GM10847 (cell line): ENCODE results near the gene CSF1.

Experiments used
- POLR2A ChIP-seq: IDR thresholded peaks from 2 replicates; pipeline ENCODE4 v1.6.1; 2011; ENCODE audit not compliant: insufficient read length; ENCODE audit errors: extremely low read depth

The CSF1 gene

DNA sequence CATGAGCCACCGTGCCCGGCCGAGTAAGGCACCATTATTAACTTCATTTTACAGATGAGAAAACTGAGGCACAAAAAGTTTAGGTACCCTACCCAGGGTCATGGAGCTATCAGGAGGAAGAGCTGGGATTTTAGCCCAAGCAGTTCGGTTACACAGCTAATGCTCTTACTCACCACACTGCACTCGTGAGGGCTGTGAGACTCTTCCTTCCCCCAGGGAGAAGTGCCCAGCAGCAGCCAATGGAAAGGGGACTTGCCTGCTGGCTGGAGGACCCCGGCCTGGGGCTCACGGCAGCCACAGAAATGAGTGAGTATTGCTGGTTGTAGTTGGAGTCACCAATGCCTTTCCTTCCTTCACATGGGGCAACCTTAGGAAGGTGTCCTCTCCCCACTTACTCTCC lies 5.2 kb upstream of the CSF1 start:
- TF ChIP-seq POLR2A: no peak

DNA sequence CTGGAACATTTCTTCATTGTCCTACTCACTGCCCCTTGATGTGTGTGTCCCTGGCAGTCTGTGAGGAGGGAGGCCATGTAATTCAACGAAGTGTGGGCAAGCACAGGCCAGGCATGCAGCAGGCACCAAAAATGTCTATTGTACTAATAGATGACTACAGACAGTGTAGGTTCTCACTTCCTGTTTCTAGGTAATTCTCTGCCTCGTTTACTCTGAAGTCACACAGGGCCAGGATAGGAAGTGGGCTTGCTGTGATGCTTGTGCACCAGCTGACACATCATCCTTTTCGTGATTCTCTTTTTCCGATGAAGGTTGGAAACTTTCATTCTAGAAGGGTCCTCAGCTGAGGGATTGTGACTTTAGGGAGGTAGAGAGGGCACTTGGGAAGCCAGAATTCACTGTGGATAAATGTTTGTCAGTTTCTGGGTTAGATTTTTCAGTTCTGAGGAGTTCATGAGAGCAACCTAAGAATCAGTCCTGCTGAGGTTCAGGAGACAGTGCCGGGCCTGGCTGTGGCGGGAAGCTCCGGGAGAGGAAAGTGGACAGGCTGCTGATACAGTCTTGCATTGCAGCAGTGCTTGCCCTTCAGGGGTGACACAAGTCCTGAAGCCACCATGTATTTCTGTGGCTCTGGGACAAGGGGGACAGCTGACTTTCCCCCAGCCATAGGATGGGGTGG lies 4.3 kb upstream of the CSF1 start:
- no peak for TF ChIP-seq POLR2A

DNA sequence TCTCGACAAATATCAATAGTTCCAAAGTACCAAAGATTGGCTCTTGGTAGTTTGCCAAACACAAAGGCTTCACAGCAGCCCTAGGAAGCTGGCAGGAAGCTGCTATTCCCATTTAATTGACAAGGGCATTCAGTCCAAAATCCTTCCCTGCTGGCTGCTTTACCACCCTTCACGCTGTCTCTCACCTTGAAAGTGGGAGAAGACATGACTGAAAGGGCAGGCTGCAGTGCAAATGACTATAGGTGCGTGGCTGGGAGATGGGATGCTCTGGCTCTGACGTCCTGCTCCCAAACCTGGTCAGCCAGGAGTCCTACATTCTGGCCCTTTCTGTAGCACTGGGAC lies 3.8 kb upstream of the CSF1 start:
- no peak for TF ChIP-seq POLR2A

DNA sequence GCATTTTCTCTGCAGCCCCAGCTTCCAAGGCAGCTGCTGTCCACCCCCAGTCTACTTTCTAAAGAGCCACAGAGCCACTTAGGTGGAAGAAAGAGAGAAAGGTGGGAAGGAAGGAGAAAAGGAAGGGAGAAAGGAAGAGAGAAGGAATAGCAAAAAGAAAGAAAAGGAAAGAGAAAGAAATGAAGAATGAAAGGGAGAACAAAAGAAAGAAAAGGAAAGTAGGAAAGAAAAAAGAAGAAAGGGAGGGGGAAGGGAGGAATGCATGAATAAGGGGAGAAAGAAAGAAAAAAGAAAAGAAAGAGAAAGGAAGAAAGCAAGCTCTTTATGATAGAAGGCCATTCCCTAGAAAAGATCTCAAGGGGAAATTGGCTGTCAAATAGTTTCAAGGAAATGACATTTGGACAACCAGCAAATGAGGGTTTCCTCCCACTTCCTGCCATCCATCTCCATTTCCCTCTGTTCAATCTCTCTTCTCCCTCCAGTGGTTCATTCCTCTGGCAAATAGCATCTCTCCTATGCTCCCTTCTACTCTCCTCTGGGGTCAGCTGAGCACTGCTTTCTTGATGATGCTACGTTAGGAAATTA lies 3.4 kb upstream of the CSF1 start:
- no peak for TF ChIP-seq POLR2A

DNA sequence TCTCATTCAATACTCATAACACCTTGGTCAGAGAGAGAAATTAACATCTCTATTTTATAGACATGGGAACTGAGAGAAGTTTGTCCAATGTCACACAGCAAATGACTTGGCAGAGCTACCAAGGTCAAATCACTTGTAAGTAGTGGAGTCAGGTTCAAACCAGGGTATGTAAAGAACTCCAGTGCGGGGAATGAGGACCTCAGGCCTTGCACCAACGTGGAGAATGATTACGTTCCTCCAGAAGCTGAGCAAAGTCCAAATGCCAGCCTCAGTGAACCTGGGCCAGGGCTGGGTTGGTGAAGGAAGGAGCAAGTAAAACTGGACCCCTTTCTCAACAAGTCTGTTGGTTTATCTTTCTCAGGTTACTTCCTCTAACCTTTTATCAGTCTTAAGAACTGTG lies 1.8 kb upstream of the CSF1 start:
- no peak for TF ChIP-seq POLR2A

DNA sequence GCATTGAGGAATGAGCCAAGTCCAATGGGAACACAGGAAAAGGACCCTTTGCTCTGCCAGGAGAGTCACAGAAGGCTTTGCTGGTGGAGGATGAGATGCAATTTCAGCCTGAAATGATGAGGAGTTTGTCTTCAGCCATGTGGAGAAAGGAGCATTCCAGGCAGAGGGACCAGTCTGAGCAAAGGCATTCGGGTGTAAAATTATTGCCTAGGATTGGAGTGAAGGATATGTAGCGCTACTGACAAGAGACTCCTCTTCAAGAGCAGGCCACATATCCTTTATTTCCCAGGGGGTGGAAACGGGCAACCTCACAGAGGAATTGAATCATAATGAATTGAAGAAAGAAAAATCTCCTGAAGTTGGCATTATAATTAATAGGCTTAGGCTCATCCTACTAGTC lies 1.1 kb upstream of the CSF1 start:
- TF ChIP-seq POLR2A: no peak

DNA sequence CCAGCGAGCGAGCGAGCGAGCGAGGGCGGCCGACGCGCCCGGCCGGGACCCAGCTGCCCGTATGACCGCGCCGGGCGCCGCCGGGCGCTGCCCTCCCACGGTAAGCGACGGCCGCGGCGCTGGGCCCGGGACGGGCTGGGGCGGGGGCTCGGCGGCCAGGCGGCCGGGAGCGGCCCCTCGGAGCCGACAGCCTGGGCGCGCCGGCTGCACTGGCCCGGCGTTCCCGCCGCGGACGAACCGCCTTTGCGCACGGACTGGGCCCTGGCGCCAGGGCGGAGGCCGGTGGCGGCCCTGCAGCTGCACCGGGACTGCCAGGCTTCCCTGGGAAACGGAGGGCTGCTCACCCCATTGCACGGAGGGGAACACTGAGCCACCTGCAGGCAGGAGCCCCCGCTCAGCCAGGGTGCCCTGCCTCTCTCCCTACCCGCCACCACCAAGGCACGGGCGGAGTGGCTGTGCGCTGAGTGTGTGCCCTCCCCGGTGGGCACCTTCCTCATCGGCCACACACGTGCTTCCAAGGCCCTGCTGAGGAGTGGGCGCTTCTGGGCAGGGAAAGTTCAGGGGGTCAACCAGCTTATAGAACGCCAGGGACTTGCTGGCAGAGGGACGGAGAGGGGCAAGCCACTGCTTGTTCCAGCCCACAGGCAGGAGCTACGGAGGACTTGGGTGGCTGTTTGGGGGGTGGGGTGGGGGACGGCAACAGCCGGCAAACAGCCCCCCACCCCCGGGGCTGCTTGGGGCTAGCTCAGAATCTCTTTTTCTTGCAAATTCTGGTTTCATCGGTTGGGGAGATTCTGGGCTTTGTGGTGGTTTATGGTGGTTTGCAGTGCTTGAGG lies 532 bp downstream of the CSF1 start:
- TF ChIP-seq POLR2A: no peak

DNA sequence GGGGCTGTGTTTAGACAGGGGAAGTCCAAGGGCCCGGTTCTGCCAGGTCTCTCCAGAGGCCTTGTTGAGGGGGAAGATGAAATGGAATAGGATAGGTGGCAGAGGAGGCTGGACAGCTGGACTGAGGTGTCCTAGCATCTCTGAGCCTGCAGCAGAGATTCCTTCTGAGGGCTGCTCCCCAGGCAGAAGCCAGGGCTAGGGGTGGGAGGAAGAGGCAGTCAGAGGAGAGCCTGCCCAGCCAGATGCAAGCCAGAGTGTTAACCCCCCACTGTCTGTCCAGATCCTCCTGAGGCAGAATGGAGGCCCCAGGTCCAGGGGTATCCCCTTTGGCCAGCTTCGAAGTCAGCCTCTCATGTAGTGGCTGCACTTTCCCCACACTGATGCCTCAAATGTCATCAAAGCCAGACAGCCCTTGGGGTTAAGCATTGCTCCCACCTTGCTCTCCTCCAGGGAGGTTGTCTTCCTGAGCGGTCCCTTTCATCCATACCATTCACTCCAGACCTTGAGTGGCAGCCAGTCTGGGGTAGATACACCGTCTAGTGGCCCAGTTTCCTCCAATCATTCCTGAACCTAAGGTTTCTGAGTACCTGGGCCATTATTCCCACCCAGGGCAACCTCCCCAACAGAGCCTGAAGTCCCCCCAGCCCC lies 1.7 kb downstream of the CSF1 start:
- no peak for TF ChIP-seq POLR2A

DNA sequence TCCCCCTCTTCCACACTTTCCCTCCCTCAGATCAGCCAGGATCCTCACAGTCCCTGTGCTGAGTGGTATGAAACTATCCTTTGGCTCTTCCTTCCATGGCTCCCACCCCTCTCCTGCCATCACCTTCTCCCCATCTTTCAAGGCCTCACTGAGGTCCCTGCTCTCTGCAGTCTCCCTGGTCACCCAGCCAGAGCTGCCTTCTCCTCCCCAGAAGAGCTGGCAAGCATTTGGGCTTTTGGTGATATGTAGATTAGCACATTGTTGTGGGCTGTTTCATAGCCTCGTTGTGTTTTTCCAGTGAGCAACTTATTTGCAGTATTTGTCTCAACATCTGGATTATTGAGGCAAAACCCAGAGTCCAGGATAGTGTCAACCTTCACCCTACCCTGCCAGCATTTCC lies 2.2 kb downstream of the CSF1 start:
- TF ChIP-seq POLR2A: no peak

DNA sequence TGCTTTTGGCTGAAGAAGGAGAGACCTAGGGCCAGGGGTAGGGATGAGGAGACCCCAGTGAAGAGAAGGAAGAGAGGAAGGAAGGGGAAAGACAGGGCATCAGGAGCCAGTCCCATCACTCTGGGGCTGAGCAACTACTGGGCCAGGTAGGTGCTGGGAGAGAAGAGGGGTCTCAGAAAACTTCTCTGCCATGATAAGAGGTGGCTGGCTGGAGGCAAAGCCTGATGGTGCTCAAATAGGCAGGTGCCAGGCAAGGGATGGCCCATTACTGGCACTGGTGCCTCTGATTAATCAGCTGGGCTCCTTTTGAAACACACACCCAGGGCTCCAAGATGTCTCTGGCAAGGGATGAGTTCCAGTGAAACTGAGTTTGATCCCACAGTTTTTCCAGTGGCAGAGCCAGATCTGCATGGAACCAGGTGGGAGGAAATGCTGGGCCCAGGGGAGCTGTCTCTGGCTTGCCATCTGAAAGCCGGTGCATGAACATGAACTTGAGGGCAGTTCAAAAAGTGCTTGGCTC lies 2.8 kb downstream of the CSF1 start:
- TF ChIP-seq POLR2A: no peak

DNA sequence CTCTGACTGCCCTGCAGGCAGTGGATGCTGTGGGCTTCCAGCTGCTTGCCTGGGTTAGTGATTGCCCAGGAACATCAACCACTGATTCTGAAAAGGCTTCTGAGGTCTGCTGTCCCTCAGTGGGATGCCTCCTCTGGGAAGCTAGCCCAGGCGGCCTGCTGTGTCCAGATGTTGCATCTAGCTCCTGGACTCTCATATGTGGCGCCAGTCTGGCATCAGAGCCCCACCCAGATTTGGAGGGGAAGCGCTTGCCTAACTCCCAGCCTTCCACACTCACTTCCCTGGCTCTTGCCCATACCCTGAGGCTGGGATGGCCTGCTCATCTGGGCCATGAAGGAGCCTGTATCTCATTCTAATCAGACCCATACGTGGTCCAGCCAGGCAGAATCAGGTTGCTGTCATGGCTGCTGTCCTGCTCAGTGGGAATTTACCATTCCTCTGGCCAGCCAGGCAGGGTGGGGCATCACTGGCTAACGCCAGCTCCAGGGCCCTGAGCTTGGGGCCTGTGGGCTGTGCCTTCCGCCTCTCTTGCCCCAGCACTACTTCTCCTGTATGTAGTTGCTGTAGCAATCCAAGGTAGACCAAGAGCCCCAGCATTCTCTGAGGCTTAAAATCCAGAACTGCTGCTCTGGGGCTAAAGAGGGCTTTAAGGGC lies 4.1 kb downstream of the CSF1 start:
- no peak for TF ChIP-seq POLR2A

DNA sequence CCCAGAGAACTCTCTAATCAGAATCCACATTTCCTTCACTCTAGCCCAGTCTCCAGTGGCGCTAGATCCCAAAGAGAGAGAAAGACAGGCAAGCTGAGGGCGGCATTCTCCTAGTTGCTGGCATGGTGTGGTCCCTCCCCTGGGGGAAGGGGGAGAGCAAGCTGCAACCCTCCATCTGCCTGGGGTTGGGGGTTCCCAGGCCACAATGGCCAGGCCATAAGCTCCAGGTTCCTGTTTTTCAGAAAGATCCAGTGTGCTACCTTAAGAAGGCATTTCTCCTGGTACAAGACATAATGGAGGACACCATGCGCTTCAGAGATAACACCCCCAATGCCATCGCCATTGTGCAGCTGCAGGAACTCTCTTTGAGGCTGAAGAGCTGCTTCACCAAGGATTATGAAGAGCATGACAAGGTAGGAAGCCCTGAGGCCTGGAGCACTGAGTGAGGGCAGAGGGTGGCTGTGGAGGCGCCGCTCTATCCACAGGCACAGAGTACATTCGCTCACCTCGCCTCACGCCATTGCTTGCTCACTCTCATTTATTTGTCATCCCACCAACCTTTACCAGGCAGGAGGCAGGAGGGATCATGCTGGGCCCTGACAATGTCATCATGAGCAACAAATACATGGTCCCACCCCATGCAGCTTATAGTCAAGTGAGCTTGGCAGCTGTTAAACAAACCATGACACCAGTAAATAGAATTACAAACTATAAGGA lies 6.6 kb downstream of the CSF1 start:
- no peak for TF ChIP-seq POLR2A

DNA sequence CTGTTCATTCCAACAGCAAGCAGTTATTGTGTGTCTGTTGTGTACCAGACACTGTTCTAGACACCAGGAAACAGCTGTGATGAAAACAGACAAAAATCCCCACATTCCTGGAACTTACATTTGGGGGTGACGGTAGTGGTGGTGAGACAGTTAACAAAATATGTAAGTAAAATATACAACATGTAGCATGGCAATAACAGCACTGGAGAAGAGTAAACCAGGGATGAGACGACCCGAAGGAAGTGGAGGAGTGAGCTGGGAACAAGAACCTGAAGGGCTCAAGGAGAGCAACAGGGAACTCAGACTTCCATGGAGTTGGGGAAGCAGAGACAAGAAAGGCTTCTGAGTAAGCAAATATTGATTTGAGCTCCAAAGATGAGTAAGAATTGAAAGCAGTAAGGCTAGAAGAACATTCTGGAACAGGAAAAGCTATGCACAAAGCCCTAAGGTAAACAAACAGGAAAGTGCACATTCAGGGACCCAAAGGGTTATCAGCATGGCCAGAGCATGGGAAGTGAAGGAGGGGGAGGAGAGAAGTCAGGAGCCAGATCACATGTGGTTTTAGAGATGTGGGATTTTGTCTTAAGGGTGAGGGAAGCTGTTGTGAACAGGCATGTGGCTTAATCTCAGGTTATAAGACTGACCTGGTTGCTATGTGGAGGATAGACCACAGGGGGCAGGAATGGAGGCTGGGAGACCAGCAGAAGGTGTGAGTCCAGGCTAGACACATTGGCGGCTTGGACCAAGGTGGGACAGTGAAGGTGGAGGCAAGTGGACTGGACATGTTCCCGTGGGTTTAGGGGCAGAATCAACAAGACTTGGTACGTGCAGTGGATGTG lies 7.3 kb downstream of the CSF1 start:
- no peak for TF ChIP-seq POLR2A

DNA sequence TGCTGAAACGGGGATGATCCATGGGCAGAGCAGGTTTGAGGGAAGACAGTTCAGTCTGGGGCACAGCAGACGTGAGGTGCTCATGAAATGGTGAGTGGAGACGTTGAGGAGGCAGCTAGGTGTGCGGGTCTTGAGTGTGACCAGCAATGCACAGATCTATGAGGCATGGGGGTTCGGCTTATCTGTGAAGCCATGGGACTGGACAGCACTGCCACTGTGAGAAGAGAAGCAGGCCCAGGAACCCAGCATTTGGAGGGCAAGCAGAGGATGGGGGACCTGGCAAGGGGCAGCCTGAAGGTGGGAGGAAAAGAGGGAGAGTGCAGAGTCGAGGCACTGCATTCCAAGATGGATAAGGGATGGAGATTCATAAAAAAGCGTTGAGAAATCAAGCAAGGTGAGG lies 8.0 kb downstream of the CSF1 start:
- no peak for TF ChIP-seq POLR2A

DNA sequence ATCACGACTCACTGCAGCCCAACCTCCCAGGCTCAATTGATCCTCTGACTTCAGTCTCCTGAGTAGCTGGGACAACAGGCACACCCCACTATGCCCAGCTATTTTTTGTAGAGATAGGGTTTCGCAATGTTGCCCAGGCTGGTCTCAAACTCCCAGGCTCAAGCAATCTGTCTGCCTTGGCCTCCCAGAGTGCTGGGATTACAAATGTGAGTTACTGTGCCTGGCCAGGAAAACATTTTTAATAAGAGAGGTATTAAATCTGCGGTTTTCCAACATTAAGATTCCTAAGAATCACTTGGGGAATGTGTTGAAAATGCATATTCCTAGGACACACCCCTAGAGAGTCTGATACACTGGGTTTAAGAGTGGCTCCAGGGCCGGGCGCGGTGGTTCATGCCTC lies 8.7 kb downstream of the CSF1 start:
- TF ChIP-seq POLR2A: no peak
